Measurements from ENCODE around the gene MED13L. TPM values are rescaled to one million over a fixed set of nuclear protein-coding genes. Genes with fewer than 3 reads are reported as not detected.

MED13L gene
- total RNA-seq, 1 experiment from 2014 or later: 80.5 TPM

- TF ChIP-seq ZSCAN18 (CRISPR knock-in tag; IDR thresholded peaks at IDR 0.05): no peak
- TF ChIP-seq ZNF281 (CRISPR knock-in tag; IDR thresholded peaks at IDR 0.05): no peak
These were observed 19.8 kb upstream of the MED13L start (continued) for GRCh38 chr12:116297224-116297834.

- H3K9me3 Mint-ChIP-seq: peaks cover 5% of the 10 kb centered on the region
- peaks cover 36% of the 10 kb centered on the region for H3K4me1 Mint-ChIP-seq
- ChIA-PET CTCF (no interaction called here), POLR2A (no interaction called here)
- no peak overlapping the region for H3K27ac Mint-ChIP-seq
- H3K4me3 Mint-ChIP-seq: no peak overlapping the region
- ATAC-seq: no peak
- TF ChIP-seq CREM (CRISPR knock-in tag; IDR thresholded peaks at IDR 0.05) (no peak), ZMAT4 (CRISPR knock-in tag; IDR thresholded peaks at IDR 0.05) (no peak)
- no peak for DNase-seq (ENCODE audit: low spot score)
- no peaks in the 10 kb centered on the region for H3K27me3 Mint-ChIP-seq (ENCODE audit: low read depth)
- H3K36me3 Mint-ChIP-seq: no peaks in the 10 kb centered on the region
These were observed 18.1 kb upstream of the MED13L start for GRCh38 chr12:116295327-116296263.

- ChIA-PET CTCF (no interaction called here), POLR2A (interaction anchor here (0.5 kb wide), 1 partner anchor 32 kb away, joined by 4 read pairs; no protein-coding TSS in a partner anchor)
- Mint-ChIP-seq H3K36me3 (no peaks in the 10 kb centered on the region), H3K4me1 (peaks cover 28% of the 10 kb centered on the region), H3K4me3 (no peak overlapping the region), H3K27me3 (ENCODE audit: low read depth) (no peaks in the 10 kb centered on the region), H3K27ac (no peak overlapping the region), H3K9me3 (peaks cover 5% of the 10 kb centered on the region)
- ATAC-seq (no peak), DNase-seq (ENCODE audit: low spot score) (no peak)
- TF ChIP-seq NR3C1 (CRISPR knock-in tag; conservative IDR thresholded peaks at IDR 0.05; ENCODE audit: low read depth) (no peak), HMGA2 (CRISPR knock-in tag; IDR thresholded peaks at IDR 0.05) (no peak), ZMAT4 (CRISPR knock-in tag; IDR thresholded peaks at IDR 0.05) (no peak), ATF2 (CRISPR knock-in tag; IDR thresholded peaks at IDR 0.05; ENCODE audit: borderline replicate concordance, low read depth) (no peak), NFATC4 (CRISPR knock-in tag; IDR thresholded peaks at IDR 0.05) (no peak), ZNF317 (CRISPR knock-in tag; IDR thresholded peaks at IDR 0.05; ENCODE audit: borderline replicate concordance, low read depth) (no peak), AFF4 (CRISPR knock-in tag; IDR thresholded peaks at IDR 0.05; ENCODE audit: borderline replicate concordance) (no peak), ZBTB21 (CRISPR knock-in tag; IDR thresholded peaks at IDR 0.05; ENCODE audit: borderline replicate concordance) (no peak), E2F4 (CRISPR knock-in tag; IDR thresholded peaks at IDR 0.05; ENCODE audit: borderline replicate concordance, low read depth) (no peak), ATF6 (CRISPR knock-in tag; IDR thresholded peaks at IDR 0.05) (no peak), CREB1 (CRISPR knock-in tag; IDR thresholded peaks at IDR 0.05) (no peak)
These were observed 17.1 kb upstream of the MED13L start for GRCh38 chr12:116294454-116295165.

Measured in WTC11 (cell line).